ENCODE data around the gene BRD3OS. TPM values are rescaled to one million over a fixed set of nuclear protein-coding genes. Genes with fewer than 3 reads are reported as not detected.

Gene BRD3OS
- polyA plus RNA-seq, 1 of the 3 experiments (the other 2 are of a cell fraction): 23.1 TPM

GRCh38 chr9:134041649-134041962, 16.3 kb downstream of the BRD3OS start (continued):
- no peak for TF ChIP-seq JUND (IDR thresholded peaks at IDR 0.05)
- TF ChIP-seq FOXJ3 (CRISPR knock-in tag; IDR thresholded peaks at IDR 0.05): no peak
- no peak for TF ChIP-seq SIN3A (IDR thresholded peaks at IDR 0.05; ENCODE audit: borderline replicate concordance, low read depth, low read length)
- TF ChIP-seq SMC3 (IDR thresholded peaks at IDR 0.05; ENCODE audit: low read depth, low read length): no peak

GRCh38 chr9:134043531-134043988, 18.3 kb downstream of the BRD3OS start:
- DNase-seq: no peak
- no peak for TF ChIP-seq RAD21 (IDR thresholded peaks at IDR 0.05; ENCODE audit: low read length)
- H3K27me3 ChIP-seq (ENCODE audit: insufficient read depth): no peaks in the 10 kb centered on the region
- H4K20me1 ChIP-seq (ENCODE audit: insufficient read depth): no peaks in the 10 kb centered on the region
- H3F3A ChIP-seq (replicated peaks; ENCODE audit: insufficient read depth): no peaks in the 10 kb centered on the region
- H3K4me2 ChIP-seq: no peak overlapping the region
- H3K79me2 ChIP-seq (ENCODE audit: insufficient read depth): no peaks in the 10 kb centered on the region
- POLR2A ChIA-PET: no interaction called here
- peaks cover 0 to 18% of the 10 kb centered on the region in 2 experiments; a peak in 1 of 4 replicates for H3K4me1 ChIP-seq (ENCODE audit: control insufficient read depth in 1 of 2, insufficient read depth in 2 of 2, low read depth in 1 of 2, low read length in 1 of 2)
- CTCF ChIA-PET: interaction anchor here (0.9 to 1.5 kb wide), 2 partner anchors 17 to 21 kb away, joined by 3 read pairs; no protein-coding TSS in a partner anchor
- H3K4me3 ChIP-seq (ENCODE audit: low read depth in 2 of 2, low read length in 1 of 2): no peak overlapping the region
- H2AFZ ChIP-seq (ENCODE audit: low read depth): no peak overlapping the region
- 81% methylated on average over 7 of the region's 11 CpGs for whole genome bisulfite sequencing (ENCODE audit: low lambda C conversion rate)
- no peak overlapping the region for H3K9ac ChIP-seq
- H3K9me3 ChIP-seq: no peaks in the 10 kb centered on the region
- no peaks in the 10 kb centered on the region for H3K9me2 ChIP-seq
- peaks cover 18 to 61% of the 10 kb centered on the region in 2 experiments for H3K36me3 ChIP-seq (replicated peaks in 1 of 2; ENCODE audit: control insufficient read depth in 1 of 2, insufficient read depth in 2 of 2, low read length in 1 of 2)
- H3K27ac ChIP-seq (ENCODE audit: low read depth in 2 of 2, low read length in 1 of 2): no peak overlapping the region

DNA sequence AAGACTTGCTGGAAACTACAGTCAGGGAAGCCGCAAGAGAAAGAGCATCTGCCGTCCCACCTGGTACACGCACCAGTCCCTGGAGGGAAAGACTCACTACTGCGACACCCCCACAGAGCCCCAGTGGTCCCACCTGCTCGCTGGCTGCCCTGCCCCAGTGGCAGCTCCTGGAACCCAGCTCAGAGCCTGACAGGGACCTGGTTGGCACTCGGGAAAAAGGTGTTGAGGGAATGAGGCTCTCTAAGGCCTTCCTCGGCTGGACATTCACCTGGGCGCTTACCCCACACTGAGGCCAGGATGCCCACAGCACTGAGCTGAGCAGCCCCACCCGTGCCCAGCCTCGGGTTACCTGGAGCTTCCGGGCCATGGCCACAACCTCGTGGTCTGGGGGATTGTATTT, 19.7 kb downstream of the BRD3OS start:
- peaks cover 10 to 62% of the 10 kb centered on the region in 2 experiments for H3K36me3 ChIP-seq (replicated peaks in 1 of 2; ENCODE audit: control insufficient read depth in 1 of 2, insufficient read depth in 2 of 2, low read length in 1 of 2)
- ChIA-PET POLR2A (no interaction called here), CTCF (interaction anchor here (1.0 kb wide), 1 partner anchor 252 kb away, joined by 3 read pairs; no protein-coding TSS in a partner anchor)
- no peaks in the 10 kb centered on the region for H3K27me3 ChIP-seq (ENCODE audit: insufficient read depth)
- no peak overlapping the region for H3K4me2 ChIP-seq
- H2AFZ ChIP-seq (ENCODE audit: low read depth): no peak overlapping the region
- H3F3A ChIP-seq (replicated peaks; ENCODE audit: insufficient read depth): no peaks in the 10 kb centered on the region
- no peaks in the 10 kb centered on the region for H3K9me3 ChIP-seq
- WGBS (ENCODE audit: low lambda C conversion rate): 85% methylated on average over 10 of the region's 12 CpGs
- no peak for TF ChIP-seq GABPA (IDR thresholded peaks at IDR 0.05; ENCODE audit: low read depth)
- no peak for TF ChIP-seq USF2 (IDR thresholded peaks at IDR 0.05; ENCODE audit: borderline replicate concordance, low read depth, low read length)
- no peak for TF ChIP-seq GATA2 (CRISPR knock-in tag; IDR thresholded peaks at IDR 0.05)
- no peak for TF ChIP-seq FOXJ3 (CRISPR knock-in tag; IDR thresholded peaks at IDR 0.05)
- TF ChIP-seq CTCF (IDR thresholded peaks at IDR 0.05): no peak
- TF ChIP-seq CHD2 (IDR thresholded peaks at IDR 0.05; ENCODE audit: low read length, partially characterized antibody): no peak
- TF ChIP-seq, protein P1, sequence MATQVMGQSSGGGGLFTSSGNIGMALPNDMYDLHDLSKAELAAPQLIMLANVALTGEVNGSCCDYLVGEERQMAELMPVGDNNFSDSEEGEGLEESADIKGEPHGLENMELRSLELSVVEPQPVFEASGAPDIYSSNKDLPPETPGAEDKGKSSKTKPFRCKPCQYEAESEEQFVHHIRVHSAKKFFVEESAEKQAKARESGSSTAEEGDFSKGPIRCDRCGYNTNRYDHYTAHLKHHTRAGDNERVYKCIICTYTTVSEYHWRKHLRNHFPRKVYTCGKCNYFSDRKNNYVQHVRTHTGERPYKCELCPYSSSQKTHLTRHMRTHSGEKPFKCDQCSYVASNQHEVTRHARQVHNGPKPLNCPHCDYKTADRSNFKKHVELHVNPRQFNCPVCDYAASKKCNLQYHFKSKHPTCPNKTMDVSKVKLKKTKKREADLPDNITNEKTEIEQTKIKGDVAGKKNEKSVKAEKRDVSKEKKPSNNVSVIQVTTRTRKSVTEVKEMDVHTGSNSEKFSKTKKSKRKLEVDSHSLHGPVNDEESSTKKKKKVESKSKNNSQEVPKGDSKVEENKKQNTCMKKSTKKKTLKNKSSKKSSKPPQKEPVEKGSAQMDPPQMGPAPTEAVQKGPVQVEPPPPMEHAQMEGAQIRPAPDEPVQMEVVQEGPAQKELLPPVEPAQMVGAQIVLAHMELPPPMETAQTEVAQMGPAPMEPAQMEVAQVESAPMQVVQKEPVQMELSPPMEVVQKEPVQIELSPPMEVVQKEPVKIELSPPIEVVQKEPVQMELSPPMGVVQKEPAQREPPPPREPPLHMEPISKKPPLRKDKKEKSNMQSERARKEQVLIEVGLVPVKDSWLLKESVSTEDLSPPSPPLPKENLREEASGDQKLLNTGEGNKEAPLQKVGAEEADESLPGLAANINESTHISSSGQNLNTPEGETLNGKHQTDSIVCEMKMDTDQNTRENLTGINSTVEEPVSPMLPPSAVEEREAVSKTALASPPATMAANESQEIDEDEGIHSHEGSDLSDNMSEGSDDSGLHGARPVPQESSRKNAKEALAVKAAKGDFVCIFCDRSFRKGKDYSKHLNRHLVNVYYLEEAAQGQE (IDR thresholded peaks at IDR 0.05; ENCODE audit: low read depth, low read length): no peak
- TF ChIP-seq TEAD4 (IDR thresholded peaks at IDR 0.05; ENCODE audit: borderline replicate concordance, insufficient read depth): no peak
- no peak for TF ChIP-seq RFX5 (IDR thresholded peaks at IDR 0.05; ENCODE audit: low read length)
- TF ChIP-seq FOXM1 (IDR thresholded peaks at IDR 0.05; ENCODE audit: low read depth): no peak
- TF ChIP-seq, protein P2, sequence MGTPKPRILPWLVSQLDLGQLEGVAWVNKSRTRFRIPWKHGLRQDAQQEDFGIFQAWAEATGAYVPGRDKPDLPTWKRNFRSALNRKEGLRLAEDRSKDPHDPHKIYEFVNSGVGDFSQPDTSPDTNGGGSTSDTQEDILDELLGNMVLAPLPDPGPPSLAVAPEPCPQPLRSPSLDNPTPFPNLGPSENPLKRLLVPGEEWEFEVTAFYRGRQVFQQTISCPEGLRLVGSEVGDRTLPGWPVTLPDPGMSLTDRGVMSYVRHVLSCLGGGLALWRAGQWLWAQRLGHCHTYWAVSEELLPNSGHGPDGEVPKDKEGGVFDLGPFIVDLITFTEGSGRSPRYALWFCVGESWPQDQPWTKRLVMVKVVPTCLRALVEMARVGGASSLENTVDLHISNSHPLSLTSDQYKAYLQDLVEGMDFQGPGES (IDR thresholded peaks at IDR 0.05; ENCODE audit: low read depth, low read length): no peak
- no peaks in the 10 kb centered on the region for H4K20me1 ChIP-seq (ENCODE audit: insufficient read depth)
- H3K4me3 ChIP-seq (ENCODE audit: low read depth in 2 of 2, low read length in 1 of 2): no peak overlapping the region
- DNase-seq: no peak
- H3K4me1 ChIP-seq (ENCODE audit: control insufficient read depth in 1 of 2, insufficient read depth in 2 of 2, low read depth in 1 of 2, low read length in 1 of 2): peaks cover 0 to 17% of the 10 kb centered on the region in 2 experiments; a peak in 1 of 4 replicates
- H3K9me2 ChIP-seq: no peaks in the 10 kb centered on the region
- no peak overlapping the region for H3K9ac ChIP-seq
- H3K79me2 ChIP-seq (ENCODE audit: insufficient read depth): no peaks in the 10 kb centered on the region
- no peak overlapping the region for H3K27ac ChIP-seq (ENCODE audit: low read depth in 2 of 2, low read length in 1 of 2)
